A549 (cell line): ENCODE measurements around the gene TSHR. TPM values are rescaled to one million over a fixed set of nuclear protein-coding genes. Genes with fewer than 3 reads are reported as not detected.
"Not testable (repeated sequence)": the region's sequence is repeated elsewhere in the genome, so short reads cannot be mapped to it uniquely, and the experiment has no call there.

Experiments used
- ATAC-seq, 2 experiments: fragments of 200-7000 bp in 1 of 2; fragments of >200 bp in 1 of 2; cut with Nextera tagmentation in 1 of 2; cut with Tn5 transposase in 1 of 2; 3 replicates each; pipeline versions ENCODE4 v1.8.0 to v1.9.1; 2018 to 2020; ENCODE audit warnings: mild to moderate bottlenecking in 1 of 2, moderate library complexity in 1 of 2
- CTCF ChIA-PET: fragments of 300-600 bp; sonication (Branson Sonifier 250); formaldehyde crosslinking; extraction: SDS; loops from one replicate; lab custom pipeline; 2021; ENCODE audit warnings: antibody characterized with exemption, inconsistent platforms; lab: Yijun Ruan, JAX
- POLR2A ChIA-PET: fragments of 350-600 bp; formaldehyde crosslinking; extraction: SDS; loops from one replicate; lab custom pipeline; 2021; ENCODE audit warnings: antibody characterized with exemption, inconsistent platforms; lab: Yijun Ruan, JAX
- DNase-seq, 2 experiments: peaks; one replicate each; pipeline versions ENCODE4 v3.0.0 to v3.0.0-alpha.2; 2011 to 2016; ENCODE audit warnings: low read depth in 1 of 2, low spot score in 1 of 2
- FAIRE-seq: peaks from 2 replicates; lab custom pipeline; 2011; peaks lifted over from hg19 to GRCh38; lab: Jason Lieb, UNC
- H3K27ac ChIP-seq, 2 experiments: fragments of >200 bp; sonication (Bioruptor Twin); formaldehyde crosslinking; 3 replicates each; pipeline ENCODE4 v1.5.1; 2016 to 2017
- H3K4me1 ChIP-seq: fragments of >200 bp; sonication (Bioruptor Twin); formaldehyde crosslinking; 3 replicates; pipeline ENCODE4 v1.6.1; 2016
- H3K4me2 ChIP-seq: fragments of >200 bp; sonication (Bioruptor Twin); formaldehyde crosslinking; 3 replicates; pipeline ENCODE4 v1.6.1; 2016
- H3K4me3 ChIP-seq: fragments of >200 bp; sonication (Bioruptor Twin); formaldehyde crosslinking; 3 replicates; pipeline ENCODE4 v1.5.1; 2016
- H3K9me3 ChIP-seq: fragments of >200 bp; sonication (Bioruptor Twin); formaldehyde crosslinking; 3 replicates; pipeline ENCODE4 v1.6.1; 2016
- ATOH8 ChIP-seq: fragments of 250-450 bp; sonication (Bioruptor Pico); IDR thresholded peaks from 2 replicates; pipeline ENCODE4 v1.5.0; 2020; ENCODE audit warnings: low read depth, mild to moderate bottlenecking, moderate library complexity
- CBX2 ChIP-seq: fragments of 200-600 bp; sonication (generic); IDR thresholded peaks from 2 replicates; pipeline ENCODE4 v1.6.1; 2016; ENCODE audit warnings: low read depth, mild to moderate bottlenecking, borderline replicate concordance
- CBX8 ChIP-seq: fragments of 200-600 bp; sonication (generic); IDR thresholded peaks from 2 replicates; pipeline ENCODE4 v1.6.1; 2016
- CEBPB ChIP-seq, 2 experiments: fragments of >200 bp in 1 of 2; sonication (Bioruptor Twin) in 1 of 2; formaldehyde crosslinking in 1 of 2; IDR thresholded peaks; 2 replicates each; pipeline ENCODE4 v1.6.1; 2012 to 2016
- CTCF ChIP-seq: fragments of >200 bp; sonication (Bioruptor Twin); formaldehyde crosslinking; IDR thresholded peaks from 3 replicates; pipeline ENCODE4 v1.5.1; 2016
- EHMT2 ChIP-seq: fragments of 200-600 bp; sonication (generic); IDR thresholded peaks from 2 replicates; pipeline ENCODE4 v1.6.1; 2016; ENCODE audit warnings: antibody characterized with exemption, low read depth, mild to moderate bottlenecking, moderate library complexity
- ELK1 ChIP-seq: fragments of 150-350 bp; IDR thresholded peaks from 2 replicates; pipeline ENCODE4 v1.6.1; 2014; ENCODE audit warnings: low read depth, mild to moderate bottlenecking, low read length
- FOSL2 ChIP-seq, 2 experiments: fragments of 450-650 bp in 1 of 2; fragments of >200 bp in 1 of 2; sonication (Bioruptor Twin) in 1 of 2; formaldehyde crosslinking; IDR thresholded peaks; 2 replicates each; pipeline versions ENCODE4 v1.5.0 to v1.6.1; 2016 to 2020; ENCODE audit warnings: mild to moderate bottlenecking in 1 of 2, moderate library complexity in 1 of 2
- GATA3 ChIP-seq: IDR thresholded peaks from 2 replicates; pipeline ENCODE4 v1.6.1; 2012; ENCODE audit warnings: borderline replicate concordance
- HDAC2 ChIP-seq: fragments of 200-600 bp; sonication (generic); IDR thresholded peaks from 2 replicates; pipeline ENCODE4 v1.6.1; 2016
- HES2 ChIP-seq: fragments of >200 bp; sonication (Bioruptor Twin); formaldehyde crosslinking; IDR thresholded peaks from 2 replicates; pipeline ENCODE4 v1.6.1; 2016
- HEYL ChIP-seq: fragments of 250-450 bp; sonication (Bioruptor Pico); IDR thresholded peaks from 2 replicates; pipeline ENCODE4 v1.8.0; 2021; ENCODE audit warnings: mild to moderate bottlenecking, moderate library complexity
- HOXA7 ChIP-seq: fragments of 250-450 bp; sonication (Bioruptor Pico); IDR thresholded peaks from 2 replicates; pipeline ENCODE4 v1.5.0; 2020; ENCODE audit warnings: mild to moderate bottlenecking, moderate library complexity
- JUN ChIP-seq, 2 experiments: fragments of >200 bp; sonication (Bioruptor Twin); formaldehyde crosslinking; IDR thresholded peaks; 2 replicates in 1 of 2; 3 replicates in 1 of 2; pipeline ENCODE4 v1.6.1; 2016 to 2017
- KDM5A ChIP-seq: fragments of 200-600 bp; sonication (generic); IDR thresholded peaks from 2 replicates; pipeline ENCODE4 v1.6.1; 2016; ENCODE audit warnings: antibody characterized with exemption, mild to moderate bottlenecking
- MAFK ChIP-seq: fragments of 450-650 bp; IDR thresholded peaks from 2 replicates; pipeline ENCODE4 v1.6.1; 2014; ENCODE audit not compliant: partially characterized antibody
- MAZ ChIP-seq: fragments of 150-350 bp; IDR thresholded peaks from 2 replicates; pipeline ENCODE4 v1.6.1; 2014; ENCODE audit warnings: antibody characterized with exemption, low read depth, low read length, borderline replicate concordance
- MYC ChIP-seq: IDR thresholded peaks from 2 replicates; pipeline ENCODE4 v1.6.1; 2012; ENCODE audit warnings: mild to moderate bottlenecking, inconsistent platforms, low read length, improper control_type of control experiment, borderline replicate concordance
- NPAS2 ChIP-seq: fragments of 250-450 bp; sonication (Bioruptor Pico); IDR thresholded peaks from 2 replicates; pipeline ENCODE4 v1.8.0; 2022; ENCODE audit warnings: mild to moderate bottlenecking, moderate library complexity, borderline replicate concordance
- RFX5 ChIP-seq: fragments of 450-650 bp; IDR thresholded peaks from 2 replicates; pipeline ENCODE4 v1.7.1; 2014; ENCODE audit warnings: antibody characterized with exemption, mild to moderate bottlenecking, moderate library complexity
- RNF2 ChIP-seq: fragments of 200-600 bp; sonication (generic); IDR thresholded peaks from 2 replicates; pipeline ENCODE4 v1.6.1; 2016; ENCODE audit warnings: low read depth, mild to moderate bottlenecking, antibody characterized with exemption, moderate library complexity, borderline replicate concordance
- SMC3 ChIP-seq: fragments of >200 bp; sonication (Bioruptor Twin); formaldehyde crosslinking; IDR thresholded peaks from 3 replicates; pipeline ENCODE4 v1.6.1; 2018; ENCODE audit warnings: inconsistent platforms
- SREBF2 ChIP-seq: fragments of 450-650 bp; IDR thresholded peaks from 2 replicates; pipeline ENCODE4 v1.6.1; 2014; ENCODE audit warnings: mild to moderate bottlenecking, moderate library complexity
- TFCP2L1 ChIP-seq: fragments of 250-450 bp; sonication (Bioruptor Pico); IDR thresholded peaks from 2 replicates; pipeline ENCODE4 v1.5.0; 2021; ENCODE audit warnings: mild to moderate bottlenecking
- USF2 ChIP-seq: fragments of 450-650 bp; IDR thresholded peaks from 2 replicates; pipeline ENCODE4 v1.6.1; 2014; ENCODE audit warnings: antibody characterized with exemption
- ZFP36 ChIP-seq: fragments of 450-650 bp; IDR thresholded peaks from 2 replicates; pipeline ENCODE4 v1.6.1; 2014; ENCODE audit warnings: borderline replicate concordance; ENCODE audit not compliant: partially characterized antibody
- ZSCAN20 ChIP-seq: fragments of 250-450 bp; sonication (Bioruptor Pico); IDR thresholded peaks from 2 replicates; pipeline ENCODE4 v1.8.0; 2022; ENCODE audit warnings: mild to moderate bottlenecking, moderate library complexity
- WGBS: methylation state at CpG from one replicate; pipeline ENCODE4 v1.1.6; 2017; ENCODE audit errors: missing lambda C conversion rate; 5-methylcytosine and 5-hydroxymethylcytosine counted together
- polyA plus RNA-seq, 4 experiments: library from polyadenylated mRNA; depleted of rRNA in 3 of 4; stranded (reverse); fragments of >200 nt; fragmentation: RNase III in 1 of 4; extraction: RNeasy Plus Mini Kit Qiagen cat#74134 plus additional on column Dnase treatment in 1 of 4; gene quantifications; 2 replicates in 3 of 4; 3 replicates in 1 of 4; pipeline ENCODE4 v1.2.3, GENCODE V29; 2011 to 2017

Gene TSHR
- polyA plus RNA-seq, 2 of the 4 experiments (the other 2 are of a cell fraction), result not detected

GRCh38 chr14:80906946-80907345 lies 48.5 kb upstream of the TSHR start:
- TF ChIP-seq SMC3 (no peak), ATOH8 (CRISPR knock-in tag) (no peak), USF2 (no peak), RFX5 (no peak), CBX8 (no peak), NPAS2 (CRISPR knock-in tag) (no peak), KDM5A (no peak), FOSL2 (IDR thresholded peaks at IDR 0.05) (no peak), FOSL2 (CRISPR knock-in tag; IDR thresholded peaks at IDR 0.05) (no peak), HDAC2 (no peak), CBX2 (no peak), HOXA7 (no peak), HES2 (no peak), SREBF2 (no peak), JUN (IDR thresholded peaks at IDR 0.05) (no peak), ELK1 (no peak), RNF2 (no peak), GATA3 (no peak)
- no peak overlapping the region for H3K4me2 ChIP-seq
- 92% methylated on average over 4 of the region's 4 CpGs for WGBS
- no peaks in the 10 kb centered on the region for H3K4me1 ChIP-seq
- ChIA-PET CTCF (interaction anchor here (2.0 kb wide), 1 partner anchor 17 kb away, joined by 4 read pairs; no protein-coding TSS in a partner anchor), POLR2A (no interaction called here)
- DNase-seq (no peak), FAIRE-seq (no peak), ATAC-seq (no peak)
- no peak overlapping the region for H3K27ac ChIP-seq
- no peaks in the 10 kb centered on the region for H3K9me3 ChIP-seq
- H3K4me3 ChIP-seq, result no peak overlapping the region

GRCh38 chr14:80912013-80912412 lies 43.4 kb upstream of the TSHR start:
- FAIRE-seq, H3K4me3 ChIP-seq, DNase-seq, CTCF ChIA-PET, H3K27ac ChIP-seq, H3K9me3 ChIP-seq, H3K4me2 ChIP-seq, ATAC-seq, POLR2A ChIA-PET, H3K4me1 ChIP-seq: not testable (repeated sequence)
- WGBS, result 91% methylated on average over 11 of the region's 11 CpGs

- no peak overlapping the region for H3K4me3 ChIP-seq
- H3K9me3 ChIP-seq, result no peaks in the 10 kb centered on the region
- FAIRE-seq (no peak), ATAC-seq (no peak), DNase-seq (no peak)
- POLR2A ChIA-PET, result no interaction called here
- H3K4me1 ChIP-seq, result no peaks in the 10 kb centered on the region
- no peak for TF ChIP-seq MAFK
- TF ChIP-seq CBX8, result no peak
- TF ChIP-seq TFCP2L1 (CRISPR knock-in tag), result no peak
- TF ChIP-seq MYC, result no peak
- TF ChIP-seq ZSCAN20 (CRISPR knock-in tag), result no peak
- no peak for TF ChIP-seq CBX2
- TF ChIP-seq ZFP36, result no peak
- no peak for TF ChIP-seq ATOH8 (CRISPR knock-in tag)
- no peak for TF ChIP-seq EHMT2
- TF ChIP-seq CEBPB (IDR thresholded peaks at IDR 0.05), result no peak
- TF ChIP-seq USF2, result no peak
- no peak for TF ChIP-seq MAZ
- no peak for TF ChIP-seq HEYL
- no peak for TF ChIP-seq CTCF
- TF ChIP-seq, all 56 proteins: peak for 0
- CTCF ChIA-PET, result no interaction called here
- H3K27ac ChIP-seq, result no peak overlapping the region
- H3K4me2 ChIP-seq, result no peak overlapping the region
- WGBS, result 94% methylated on average over 3 of the region's 3 CpGs
Measured at GRCh38 chr14:80919622-80920021, 35.8 kb upstream of the TSHR start.
